Central memory CD8-positive, alpha-beta T cell (primary cell): ENCODE measurements around the gene B4GALNT3.

ENCODE experiments used
- ATAC-seq: fragments of 150-1000 bp; cut with Tn5 transposase; replicated peaks from 2 replicates; pipeline ENCODE4 v1.10.0; 2022; ENCODE audit warnings: mild to moderate bottlenecking, moderate FRiP score, moderate number of reproducible peaks; ENCODE audit not compliant: poor library complexity, severe bottlenecking; ENCODE audit errors: extremely low read depth
- DNase-seq, 2 donors: peaks; one replicate each; pipeline ENCODE4 v3.0.0; 2021; ENCODE audit warnings: low spot score in 2 of 2
- H3K27ac Mint-ChIP-seq: one replicate; pipeline ENCODE4 v1.8.0; 2022; ENCODE audit warnings: low read depth, mild to moderate bottlenecking, moderate library complexity, mixed read lengths
- H3K27me3 Mint-ChIP-seq: one replicate; pipeline ENCODE4 v1.8.0; 2022; ENCODE audit warnings: mixed read lengths
- H3K36me3 Mint-ChIP-seq: one replicate; pipeline ENCODE4 v1.8.0; 2022; ENCODE audit warnings: mild to moderate bottlenecking, moderate library complexity, mixed read lengths; ENCODE audit not compliant: insufficient read depth
- H3K4me1 Mint-ChIP-seq: one replicate; pipeline ENCODE4 v1.8.0; 2022; ENCODE audit warnings: mixed read lengths
- H3K4me3 Mint-ChIP-seq: one replicate; pipeline ENCODE4 v1.8.0; 2022; ENCODE audit warnings: mild to moderate bottlenecking, moderate library complexity, mixed read lengths
- H3K9me3 Mint-ChIP-seq: one replicate; pipeline ENCODE4 v1.8.0; 2022; ENCODE audit warnings: mixed read lengths

Gene B4GALNT3

GRCh38 chr12:503111-503761 is 43.5 kb downstream of the B4GALNT3 start:
- Mint-ChIP-seq H3K9me3 (no peaks in the 10 kb centered on the region), H3K27ac (peak overlapping the region; percentile 79), H3K4me1 (peaks cover 22% of the 10 kb centered on the region), H3K36me3 (no peaks in the 10 kb centered on the region), H3K4me3 (no peak overlapping the region), H3K27me3 (peaks cover 3% of the 10 kb centered on the region)
- no peak for ATAC-seq
- DNase-seq: no peak

GRCh38 chr12:505221-505620 is 45.5 kb downstream of the B4GALNT3 start:
- no peak overlapping the region for H3K27ac Mint-ChIP-seq
- no peak overlapping the region for H3K4me3 Mint-ChIP-seq
- H3K4me1 Mint-ChIP-seq: peaks cover 27% of the 10 kb centered on the region
- H3K9me3 Mint-ChIP-seq: no peaks in the 10 kb centered on the region
- DNase-seq (no peak), ATAC-seq (no peak)
- H3K27me3 Mint-ChIP-seq: no peaks in the 10 kb centered on the region
- H3K36me3 Mint-ChIP-seq: no peaks in the 10 kb centered on the region

- no peaks in the 10 kb centered on the region for H3K27me3 Mint-ChIP-seq
Observed at GRCh38 chr12:507391-507796, 47.7 kb downstream of the B4GALNT3 start.

GRCh38 chr12:508145-508544 is 48.4 kb downstream of the B4GALNT3 start:
- ATAC-seq (no peak), DNase-seq (no peak)
- Mint-ChIP-seq H3K36me3 (no peaks in the 10 kb centered on the region), H3K27me3 (no peaks in the 10 kb centered on the region), H3K4me3 (no peak overlapping the region), H3K4me1 (peaks cover 14% of the 10 kb centered on the region), H3K27ac (no peak overlapping the region), H3K9me3 (no peaks in the 10 kb centered on the region)

More at GRCh38 chr12:507391-507796, 47.7 kb downstream of the B4GALNT3 start:
- no peak for ATAC-seq
- DNase-seq: no peak
- Mint-ChIP-seq H3K4me3 (no peak overlapping the region), H3K4me1 (peaks cover 19% of the 10 kb centered on the region), H3K36me3 (no peaks in the 10 kb centered on the region), H3K27ac (no peak overlapping the region), H3K9me3 (no peaks in the 10 kb centered on the region)

DNA sequence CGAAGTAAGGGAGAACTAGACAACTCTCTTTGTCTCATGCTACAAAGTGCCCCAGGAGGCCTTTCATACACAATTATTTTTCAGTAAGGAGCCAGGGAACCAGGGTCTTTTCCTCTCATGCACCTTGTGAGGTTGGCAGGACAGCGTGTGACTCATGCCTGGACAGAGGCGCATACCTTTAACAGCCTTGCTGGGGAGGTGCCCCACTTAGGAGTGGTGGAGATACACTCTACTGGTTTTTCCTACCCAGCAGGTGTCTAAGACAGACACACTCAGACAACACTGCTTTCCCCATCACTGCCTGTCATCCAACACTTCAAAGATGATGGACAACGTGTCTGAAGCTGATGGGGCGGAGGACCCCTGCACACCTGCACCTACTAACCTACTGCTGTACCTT is 49.1 kb downstream of the B4GALNT3 start:
- Mint-ChIP-seq H3K36me3 (no peaks in the 10 kb centered on the region), H3K27ac (no peak overlapping the region), H3K4me1 (peaks cover 10% of the 10 kb centered on the region), H3K4me3 (no peak overlapping the region), H3K27me3 (no peaks in the 10 kb centered on the region), H3K9me3 (no peaks in the 10 kb centered on the region)
- no peak for ATAC-seq
- no peak for DNase-seq

GRCh38 chr12:509500-509899 is 49.8 kb downstream of the B4GALNT3 start:
- Mint-ChIP-seq H3K4me3 (no peak overlapping the region), H3K36me3 (no peaks in the 10 kb centered on the region)

DNA sequence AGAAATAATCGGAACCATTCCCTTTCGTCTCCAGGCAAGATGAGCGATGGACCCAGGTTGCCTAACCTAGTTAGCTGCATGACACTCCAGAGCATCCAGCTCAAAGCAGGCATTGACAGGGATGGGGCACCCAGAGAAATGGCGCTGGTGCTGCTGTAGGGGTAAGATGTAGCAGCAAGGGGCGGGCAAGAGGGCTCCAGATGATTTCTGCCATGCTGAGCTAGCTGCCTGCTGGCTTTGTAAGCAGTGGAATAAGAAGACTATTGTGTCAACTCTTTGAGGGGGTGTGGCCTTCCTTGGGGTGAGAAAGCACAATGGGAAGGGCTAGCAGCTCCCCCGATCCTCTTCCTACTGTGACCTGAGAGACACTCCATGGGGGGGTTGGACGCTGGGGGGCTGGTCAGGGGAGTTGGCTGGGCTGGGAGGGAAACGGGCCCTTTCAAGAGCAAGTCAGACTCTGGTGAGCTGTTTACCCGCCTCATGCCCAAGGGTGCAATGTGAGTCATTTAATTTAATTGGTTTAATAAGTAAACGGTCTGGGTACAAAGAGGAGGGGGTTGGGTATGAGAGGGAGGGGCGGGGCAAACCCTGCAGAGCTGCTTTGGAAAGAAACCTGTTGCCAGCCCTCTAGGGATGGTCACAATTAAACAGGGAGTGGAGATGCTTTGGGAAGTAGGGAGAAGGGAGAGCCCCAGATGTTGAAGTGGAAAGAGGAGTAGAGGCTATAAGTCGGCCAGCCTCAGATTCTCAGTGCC is 50.5 kb downstream of the B4GALNT3 start:
- ATAC-seq (no peak), DNase-seq (no peak)
- Mint-ChIP-seq H3K4me1 (peaks cover 10% of the 10 kb centered on the region), H3K27me3 (no peaks in the 10 kb centered on the region), H3K36me3 (no peaks in the 10 kb centered on the region), H3K27ac (no peak overlapping the region), H3K9me3 (no peaks in the 10 kb centered on the region), H3K4me3 (no peak overlapping the region)

More at GRCh38 chr12:509500-509899, 49.8 kb downstream of the B4GALNT3 start:
- DNase-seq (no peak), ATAC-seq (no peak)
- Mint-ChIP-seq H3K27me3 (no peaks in the 10 kb centered on the region), H3K4me1 (peaks cover 10% of the 10 kb centered on the region), H3K27ac (no peak overlapping the region), H3K9me3 (no peaks in the 10 kb centered on the region)

- Mint-ChIP-seq H3K36me3 (no peaks in the 10 kb centered on the region), H3K4me1 (peaks cover 10% of the 10 kb centered on the region), H3K4me3 (no peak overlapping the region), H3K9me3 (no peaks in the 10 kb centered on the region), H3K27me3 (no peaks in the 10 kb centered on the region), H3K27ac (no peak overlapping the region)
- ATAC-seq (no peak), DNase-seq (no peak)
Observed at GRCh38 chr12:512933-513332, 53.2 kb downstream of the B4GALNT3 start.

DNA sequence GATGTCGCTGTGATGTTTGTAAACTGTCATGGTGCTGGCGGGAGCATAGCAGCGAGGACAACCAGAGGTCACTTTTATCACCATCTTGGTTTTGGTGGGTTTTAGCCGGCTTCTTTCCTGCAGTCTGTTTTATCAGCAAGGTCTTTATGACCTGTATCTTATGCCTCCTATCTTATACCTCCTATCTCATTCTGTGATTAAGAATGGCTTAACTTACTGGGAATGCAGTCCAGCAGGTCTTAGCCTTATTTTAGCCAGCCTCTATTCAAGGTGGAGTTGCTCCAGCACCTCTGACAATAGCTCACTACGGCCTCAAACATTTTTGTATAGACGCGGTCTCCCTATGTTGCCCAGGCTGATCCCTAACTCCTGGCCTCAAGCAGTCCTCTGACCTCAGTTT is 53.7 kb downstream of the B4GALNT3 start:
- peaks cover 10% of the 10 kb centered on the region for H3K4me1 Mint-ChIP-seq
- ATAC-seq (no peak), DNase-seq (no peak)
- H3K4me3 Mint-ChIP-seq: no peak overlapping the region
- H3K27me3 Mint-ChIP-seq: no peaks in the 10 kb centered on the region
- no peaks in the 10 kb centered on the region for H3K9me3 Mint-ChIP-seq
- no peak overlapping the region for H3K27ac Mint-ChIP-seq
- no peaks in the 10 kb centered on the region for H3K36me3 Mint-ChIP-seq

DNA sequence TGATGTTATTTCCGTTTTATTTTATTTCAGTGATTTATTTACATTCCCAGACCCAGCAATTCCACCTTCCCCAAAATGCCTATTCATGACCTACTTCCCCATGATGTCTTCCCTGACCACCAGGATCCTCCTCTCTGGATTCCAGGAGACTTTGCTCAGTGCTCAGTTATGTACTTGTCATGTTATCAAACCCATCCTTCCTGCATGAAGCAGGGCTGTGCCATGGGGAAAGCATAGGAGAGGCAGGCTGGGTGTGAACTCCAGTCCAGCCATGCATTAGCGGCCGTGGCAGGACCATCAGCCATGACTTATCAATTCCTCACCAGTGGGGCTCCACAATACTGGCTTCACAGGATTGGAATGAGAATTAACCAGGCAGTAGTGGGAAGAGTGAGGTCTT is 57.8 kb downstream of the B4GALNT3 start:
- Mint-ChIP-seq H3K4me1 (no peaks in the 10 kb centered on the region), H3K4me3 (no peak overlapping the region), H3K27me3 (peaks cover 7% of the 10 kb centered on the region), H3K9me3 (no peaks in the 10 kb centered on the region), H3K27ac (no peak overlapping the region), H3K36me3 (no peaks in the 10 kb centered on the region)
- DNase-seq (no peak), ATAC-seq (no peak)

DNA sequence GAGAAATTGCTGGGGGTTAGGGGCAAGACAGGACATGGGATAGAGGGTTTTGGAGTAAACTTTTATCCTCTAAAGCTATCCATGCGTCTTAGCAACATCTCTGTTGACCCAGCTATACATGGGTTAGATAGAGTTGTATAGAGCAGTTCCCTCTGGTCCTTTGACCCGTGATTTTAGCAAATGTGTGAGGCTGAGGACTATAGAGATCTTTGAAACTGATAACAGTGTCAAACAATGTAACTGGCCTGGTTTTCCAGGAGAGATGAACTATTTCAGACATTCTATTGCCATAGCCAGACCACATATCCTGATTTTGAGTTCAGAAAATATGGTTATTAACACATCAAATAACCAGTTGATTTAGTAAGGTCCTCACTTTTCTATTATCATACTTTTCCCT is 60.4 kb downstream of the B4GALNT3 start:
- no peak overlapping the region for H3K4me3 Mint-ChIP-seq
- H3K9me3 Mint-ChIP-seq: no peaks in the 10 kb centered on the region
- no peak overlapping the region for H3K27ac Mint-ChIP-seq
- no peak for ATAC-seq
- DNase-seq: no peak
- peaks cover 6% of the 10 kb centered on the region for H3K4me1 Mint-ChIP-seq
- no peaks in the 10 kb centered on the region for H3K36me3 Mint-ChIP-seq
- H3K27me3 Mint-ChIP-seq: peaks cover 7% of the 10 kb centered on the region

DNA sequence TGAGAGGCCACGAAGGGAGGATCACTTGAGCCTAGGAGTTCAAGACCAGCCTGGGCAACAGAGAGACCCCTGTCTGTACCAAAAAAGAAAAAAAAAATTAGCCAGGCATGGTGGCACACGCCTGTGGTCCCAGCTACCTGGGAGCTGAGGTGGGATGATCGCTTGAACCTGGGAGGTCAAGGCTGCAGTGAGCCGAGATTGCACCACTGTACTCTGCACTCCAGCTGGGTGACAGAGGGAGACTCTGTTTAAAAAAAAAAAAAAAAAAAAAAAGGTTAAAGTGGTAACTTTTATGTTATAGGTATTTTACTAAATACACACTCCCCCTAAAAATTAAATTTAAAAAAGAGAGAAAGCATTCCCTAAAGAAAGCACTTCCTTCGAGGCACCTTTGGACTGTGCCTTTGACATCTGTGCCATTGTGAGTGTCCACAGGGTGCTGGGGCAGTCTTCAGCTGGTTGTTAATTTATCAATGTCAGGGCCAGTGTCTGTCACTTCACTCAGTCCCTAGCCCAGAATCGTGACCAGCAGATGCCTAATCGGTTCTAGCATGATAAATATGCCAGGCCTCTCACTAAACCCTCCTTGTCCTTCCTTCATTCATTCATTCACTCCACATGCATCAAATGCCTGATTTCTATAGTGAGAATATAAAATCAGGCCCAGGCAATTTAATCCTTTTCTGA is 63.1 kb downstream of the B4GALNT3 start:
- H3K27ac Mint-ChIP-seq: no peak overlapping the region
- no peaks in the 10 kb centered on the region for H3K36me3 Mint-ChIP-seq
- ATAC-seq (no peak), DNase-seq (no peak)
- H3K4me3 Mint-ChIP-seq: no peak overlapping the region
- H3K4me1 Mint-ChIP-seq: peaks cover 11% of the 10 kb centered on the region
- H3K27me3 Mint-ChIP-seq: peaks cover 7% of the 10 kb centered on the region
- no peaks in the 10 kb centered on the region for H3K9me3 Mint-ChIP-seq
